ENCODE results near the gene CDKN1A. TPM values are rescaled to one million over a fixed set of nuclear protein-coding genes. Genes with fewer than 3 reads are reported as not detected.
"Not testable (repeated sequence)": the region's sequence is repeated elsewhere in the genome, so short reads cannot be mapped to it uniquely, and the experiment has no call there.

CDKN1A gene
- total RNA-seq: 99.0 TPM

- peak; percentile 95 for DNase-seq
Observed at GRCh38 chr6:36678488-36679042, at the start of gene CDKN1A. Gene CDKN1A, plus strand, starts transcription at chr6:36678714. Its CDS starts 5,388 bp downstream, at chr6:36684102.

- DNase-seq: no peak
Observed at GRCh38 chr6:36629784-36630183, 48.7 kb upstream of the CDKN1A start.

GRCh38 chr6:36631326-36632011 is 47.0 kb upstream of the CDKN1A start:
- DNase-seq: peak; percentile 77

GRCh38 chr6:36633370-36633769 is 45.1 kb upstream of the CDKN1A start:
- peak; percentile 38 for DNase-seq

GRCh38 chr6:36633915-36634314 is 44.6 kb upstream of the CDKN1A start:
- DNase-seq: peak; percentile 68

DNA sequence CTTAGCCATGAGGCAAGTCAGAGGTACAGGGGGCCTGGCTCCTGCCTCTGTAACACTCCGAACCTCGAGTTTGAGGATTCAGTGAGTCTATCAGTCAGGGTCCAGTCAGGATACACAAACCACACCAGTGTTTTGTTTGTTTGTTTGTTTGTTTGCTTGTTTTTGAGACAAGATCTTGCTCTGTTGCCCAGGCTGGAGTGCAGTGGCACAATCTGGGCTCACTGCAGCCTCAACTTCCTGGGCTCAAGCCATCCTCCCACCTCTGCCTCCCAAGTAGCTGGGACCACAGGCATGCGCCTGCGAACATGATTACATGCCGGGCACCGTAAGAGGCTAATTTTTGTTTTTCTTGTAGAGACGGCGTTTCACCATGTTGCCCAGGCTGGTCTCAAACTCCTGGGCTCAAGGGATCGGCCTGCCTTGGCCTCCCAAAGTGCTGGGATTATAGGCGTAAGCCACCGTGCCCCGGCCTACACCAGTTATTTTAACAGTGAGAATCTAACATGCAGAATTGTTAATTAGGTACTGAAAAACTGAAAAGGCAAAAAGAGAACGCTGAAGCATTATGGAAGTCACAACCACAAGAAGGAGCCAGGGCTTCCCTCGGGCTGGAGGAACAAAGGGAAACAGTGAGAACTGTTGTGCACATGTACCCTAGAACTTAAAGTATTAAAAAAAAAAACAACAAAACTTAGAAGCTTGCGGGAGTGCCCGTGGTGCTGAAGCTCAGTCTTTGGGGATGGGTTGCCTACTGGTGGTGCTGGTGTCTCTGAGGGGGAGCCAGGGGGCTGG is 44.0 kb upstream of the CDKN1A start:
- DNase-seq: no peak

- DNase-seq: no peak
Observed at GRCh38 chr6:36636283-36636682, 42.2 kb upstream of the CDKN1A start.

DNA sequence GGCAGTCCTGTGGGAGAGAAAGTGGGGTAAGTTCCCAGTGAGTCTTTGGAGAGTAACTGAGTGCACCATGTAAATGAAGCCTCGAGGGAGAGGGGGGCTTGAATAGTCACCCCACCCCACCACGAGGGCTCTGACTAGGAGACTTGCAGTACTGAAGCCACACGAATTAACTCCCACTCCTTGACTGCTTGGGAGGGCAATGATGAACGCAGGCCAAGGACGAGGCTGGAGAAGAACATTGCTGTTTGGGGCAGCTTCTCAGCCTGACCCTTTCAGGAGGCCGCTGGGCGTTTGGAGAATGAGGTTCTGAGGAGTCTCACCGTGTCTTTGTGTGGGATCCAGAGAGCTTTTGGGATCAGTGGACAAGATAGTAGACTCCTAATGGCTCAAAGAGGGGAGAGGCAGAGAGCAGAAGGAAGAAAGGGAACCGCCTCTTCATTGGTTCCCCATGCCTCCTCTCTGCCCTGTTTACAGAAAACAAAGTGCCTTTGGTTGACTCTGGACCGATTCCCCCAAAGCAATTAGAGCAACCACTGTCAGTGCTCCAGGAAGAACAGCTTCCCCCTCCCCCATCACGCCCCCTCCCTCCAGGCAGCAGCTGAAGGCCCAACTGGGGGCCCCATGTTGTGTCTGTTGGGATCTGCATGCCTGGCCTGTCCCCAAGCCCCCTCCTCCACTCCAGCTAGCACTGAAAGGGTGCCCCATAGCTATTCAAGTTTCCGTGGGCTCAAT is 41.7 kb upstream of the CDKN1A start:
- DNase-seq: no peak

DNA sequence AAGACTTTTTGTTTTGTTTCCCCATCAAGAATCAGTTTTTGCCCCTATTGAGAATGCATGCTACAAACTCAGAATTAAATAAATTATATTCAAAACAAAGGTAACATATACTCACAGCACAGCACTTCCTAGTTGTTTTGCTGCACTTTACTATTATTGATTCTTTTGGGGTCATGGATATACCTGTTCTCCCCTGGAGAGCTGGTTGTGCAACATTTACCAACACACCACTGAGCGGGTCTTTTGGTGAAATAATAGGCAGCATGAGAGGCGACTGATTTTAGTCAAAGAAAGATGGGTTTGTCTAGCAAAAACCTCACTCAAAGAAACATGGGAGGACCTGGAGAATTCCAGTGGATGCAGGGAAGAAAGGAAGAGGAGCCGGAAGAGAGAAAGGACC is 39.9 kb upstream of the CDKN1A start:
- no peak for DNase-seq

DNA sequence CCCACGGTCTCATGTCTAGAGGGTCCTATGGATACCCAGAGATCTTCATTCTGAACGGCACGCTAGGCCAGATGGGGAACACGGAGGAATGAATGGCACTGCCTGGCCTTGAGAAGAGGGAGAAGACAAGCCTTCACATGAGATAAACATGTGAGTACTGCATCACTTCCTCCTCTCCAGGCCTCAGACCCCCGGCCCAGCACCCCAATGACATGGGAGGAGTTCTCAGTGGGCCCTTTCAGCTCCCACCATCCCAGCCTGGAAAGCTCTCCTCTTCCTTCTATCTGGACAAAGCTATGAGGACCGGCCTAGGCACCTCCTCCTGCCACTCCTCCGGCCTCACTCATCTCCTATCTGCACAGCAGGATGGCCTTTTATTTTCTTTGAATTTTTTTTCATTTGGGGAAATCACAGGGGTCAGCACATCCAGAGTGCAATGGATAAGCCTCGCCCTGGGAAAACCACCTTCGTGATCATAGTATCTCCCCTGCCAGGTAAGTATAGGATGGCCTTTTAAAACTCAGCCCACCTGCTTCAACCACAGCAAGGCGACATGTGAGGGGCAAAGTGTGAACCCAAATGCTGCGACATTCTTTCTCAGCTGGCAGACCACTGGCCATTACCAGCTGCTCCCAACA is 39.2 kb upstream of the CDKN1A start:
- DNase-seq: no peak

DNA sequence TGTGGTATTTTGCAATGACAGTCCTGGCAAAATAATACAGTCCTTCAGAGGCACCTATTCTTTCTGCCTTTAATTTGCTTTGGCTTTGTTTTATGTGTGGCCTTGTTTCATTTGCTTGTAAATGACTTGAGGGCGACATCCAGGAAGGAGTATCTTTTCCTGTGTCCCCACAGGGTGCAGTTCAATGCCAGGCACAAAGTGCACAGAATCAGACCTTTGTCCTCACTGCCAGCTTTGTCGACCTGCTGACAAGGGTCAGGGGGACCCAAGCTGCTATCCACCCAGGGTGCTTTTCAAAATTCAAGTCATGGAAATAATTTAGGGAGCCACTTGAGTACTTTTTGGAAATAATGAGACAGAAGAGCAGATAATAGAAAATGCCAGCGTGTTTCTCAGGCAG is 37.0 kb upstream of the CDKN1A start:
- DNase-seq: no peak

- DNase-seq: peak; percentile 40
Observed at GRCh38 chr6:36642913-36643817, 35.3 kb upstream of the CDKN1A start.

- DNase-seq: no peak
Observed at GRCh38 chr6:36643977-36644376, 34.5 kb upstream of the CDKN1A start.

GRCh38 chr6:36649086-36649485 is 29.4 kb upstream of the CDKN1A start:
- no peak for DNase-seq

GRCh38 chr6:36649701-36650484 is 28.6 kb upstream of the CDKN1A start:
- DNase-seq: no peak

GRCh38 chr6:36650848-36651478 is 27.6 kb upstream of the CDKN1A start:
- DNase-seq: no peak

- DNase-seq: no peak
Observed at GRCh38 chr6:36651659-36652379, 26.7 kb upstream of the CDKN1A start.

DNA sequence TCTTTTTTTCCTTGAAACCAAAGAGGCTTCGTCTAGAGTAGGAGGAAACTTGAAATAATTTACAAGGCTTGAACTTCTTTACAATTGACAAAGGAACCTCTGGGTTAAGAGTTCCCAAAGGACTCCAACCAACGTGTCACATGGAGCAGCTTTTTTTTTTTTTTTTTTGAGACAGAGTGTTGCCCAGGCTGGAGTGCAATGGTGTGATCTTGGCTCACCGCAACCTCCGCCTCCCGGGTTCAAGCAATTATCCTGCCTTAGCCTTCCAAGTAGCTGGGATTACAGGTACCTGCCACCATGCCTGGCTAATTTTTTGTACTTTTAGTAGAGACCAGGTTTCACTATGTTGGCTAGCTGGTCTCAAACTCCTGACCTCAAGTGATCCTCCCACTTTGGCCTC is 24.0 kb upstream of the CDKN1A start:
- DNase-seq: not testable (repeated sequence)

- DNase-seq: no peak
Observed at GRCh38 chr6:36655085-36655724, 23.3 kb upstream of the CDKN1A start.

Data from tongue (tissue), 2 donors.